GM13977 (cell line): ENCODE data around the gene GIMAP2.

Experiments used
- DNase-seq: peaks from one replicate; pipeline ENCODE4 v3.0.0; 2012; ENCODE audit warnings: low spot score
- in situ Hi-C: fragments of 300-500 bp; cut with MboI; formaldehyde crosslinking; loops from one replicate; pipeline ENCODE4 v1.12.0; 2022; ENCODE audit warnings: low sequenced_read_pairs, low pct_unique_long_range_greater_than_20kb, mixed read lengths, inconsistent platforms; ENCODE audit not compliant: unreplicated experiment
- TF ChIP-seq, protein P1 (sequence below): IDR thresholded peaks from 2 replicates; pipeline ENCODE4 v1.5.1; 2012; ENCODE audit warnings: mild to moderate bottlenecking, control low read depth; ENCODE audit not compliant: insufficient read depth; ENCODE audit errors: extremely low read depth, missing control alignments

The GIMAP2 gene

DNA sequence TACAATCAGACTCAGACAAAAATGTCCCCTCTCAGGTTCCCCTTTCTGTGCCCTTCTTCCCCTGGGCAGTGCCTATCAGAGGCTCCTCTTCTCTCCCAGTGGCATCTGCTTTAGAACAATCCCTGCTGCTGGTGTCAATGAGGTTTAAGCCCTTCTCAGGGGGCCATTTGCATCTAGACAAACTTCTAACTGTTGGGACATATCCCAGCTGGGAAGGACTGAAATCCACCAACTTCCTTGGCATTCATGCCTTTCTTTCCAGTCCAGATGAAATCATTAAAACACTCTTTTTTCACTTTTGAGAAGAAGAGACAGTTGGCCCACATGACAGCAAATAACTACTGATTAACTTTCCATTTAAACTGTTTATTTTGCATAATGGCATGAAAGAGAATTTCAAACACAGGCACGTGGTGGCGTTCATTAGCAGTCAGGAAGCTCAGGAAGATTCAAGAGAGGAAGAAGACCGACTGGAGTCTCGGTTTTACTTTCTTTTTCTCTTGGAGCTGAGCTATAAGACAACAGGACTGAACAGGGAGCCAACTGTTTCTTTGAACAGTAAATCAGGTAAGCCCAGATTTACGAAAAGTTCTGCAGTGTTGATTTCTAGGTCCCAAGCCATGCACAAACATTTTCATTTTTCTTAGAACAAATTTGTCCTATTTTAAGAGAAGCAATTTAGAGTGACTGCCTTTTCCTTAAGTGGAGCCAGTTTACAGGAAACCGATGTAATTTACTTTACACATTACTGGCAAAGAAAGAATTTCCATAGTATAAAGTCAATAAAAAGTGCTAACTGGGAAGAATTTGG is at the start of gene GIMAP2:
Gene GIMAP2 (plus strand): TSS at position 488 of the 811 bp plus-strand sequence. CDS start 1,354 bp downstream, outside the sequence.
- in situ Hi-C loops = no loop called here
- TF ChIP-seq, protein P1, sequence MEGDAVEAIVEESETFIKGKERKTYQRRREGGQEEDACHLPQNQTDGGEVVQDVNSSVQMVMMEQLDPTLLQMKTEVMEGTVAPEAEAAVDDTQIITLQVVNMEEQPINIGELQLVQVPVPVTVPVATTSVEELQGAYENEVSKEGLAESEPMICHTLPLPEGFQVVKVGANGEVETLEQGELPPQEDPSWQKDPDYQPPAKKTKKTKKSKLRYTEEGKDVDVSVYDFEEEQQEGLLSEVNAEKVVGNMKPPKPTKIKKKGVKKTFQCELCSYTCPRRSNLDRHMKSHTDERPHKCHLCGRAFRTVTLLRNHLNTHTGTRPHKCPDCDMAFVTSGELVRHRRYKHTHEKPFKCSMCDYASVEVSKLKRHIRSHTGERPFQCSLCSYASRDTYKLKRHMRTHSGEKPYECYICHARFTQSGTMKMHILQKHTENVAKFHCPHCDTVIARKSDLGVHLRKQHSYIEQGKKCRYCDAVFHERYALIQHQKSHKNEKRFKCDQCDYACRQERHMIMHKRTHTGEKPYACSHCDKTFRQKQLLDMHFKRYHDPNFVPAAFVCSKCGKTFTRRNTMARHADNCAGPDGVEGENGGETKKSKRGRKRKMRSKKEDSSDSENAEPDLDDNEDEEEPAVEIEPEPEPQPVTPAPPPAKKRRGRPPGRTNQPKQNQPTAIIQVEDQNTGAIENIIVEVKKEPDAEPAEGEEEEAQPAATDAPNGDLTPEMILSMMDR = peak; percentile 21
- peak; percentile 49 for DNase-seq

DNA sequence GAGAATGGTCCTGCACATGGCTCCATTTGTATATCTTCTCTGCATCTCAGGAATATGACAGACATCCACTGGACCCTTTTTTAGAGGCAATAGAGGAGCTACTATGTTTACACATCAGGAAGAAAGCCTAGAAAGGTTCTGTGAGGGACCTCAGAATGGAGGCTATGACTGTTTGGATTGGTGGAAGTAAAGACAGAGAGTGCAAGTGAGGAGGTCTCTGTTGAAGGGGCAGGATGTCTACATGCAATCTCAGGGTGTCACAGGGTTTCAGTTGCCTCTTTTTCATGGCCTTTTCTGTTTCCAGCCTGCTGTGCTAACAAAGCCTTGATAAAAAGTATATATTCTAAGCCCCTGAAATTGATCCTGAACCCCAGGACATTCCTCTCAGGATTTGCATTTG is 43.7 kb upstream of the GIMAP2 start:
- in situ Hi-C loops = no loop called here
- TF ChIP-seq, protein P1 = no peak
- no peak for DNase-seq

DNA sequence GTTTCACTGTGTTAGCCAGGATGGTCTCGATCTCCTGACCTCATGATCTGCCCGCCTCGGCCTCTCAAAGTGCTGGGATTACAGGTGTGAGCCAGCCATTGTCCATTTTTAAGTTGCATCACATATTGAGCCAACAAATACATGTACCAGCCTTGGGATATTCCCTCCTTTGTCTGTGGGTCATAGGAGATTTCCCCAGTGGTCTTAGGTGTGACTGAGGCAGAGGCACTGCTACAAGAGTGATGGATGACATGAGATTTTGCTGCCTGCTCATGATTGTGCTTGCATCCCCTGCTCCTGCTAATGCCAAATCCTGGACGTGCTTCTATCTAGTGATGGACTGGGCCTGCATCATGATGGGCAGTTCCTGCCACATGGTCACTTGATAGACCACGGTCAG is 42.6 kb upstream of the GIMAP2 start:
- TF ChIP-seq, protein P1 = no peak
- no peak for DNase-seq
- in situ Hi-C loops = no loop called here

DNA sequence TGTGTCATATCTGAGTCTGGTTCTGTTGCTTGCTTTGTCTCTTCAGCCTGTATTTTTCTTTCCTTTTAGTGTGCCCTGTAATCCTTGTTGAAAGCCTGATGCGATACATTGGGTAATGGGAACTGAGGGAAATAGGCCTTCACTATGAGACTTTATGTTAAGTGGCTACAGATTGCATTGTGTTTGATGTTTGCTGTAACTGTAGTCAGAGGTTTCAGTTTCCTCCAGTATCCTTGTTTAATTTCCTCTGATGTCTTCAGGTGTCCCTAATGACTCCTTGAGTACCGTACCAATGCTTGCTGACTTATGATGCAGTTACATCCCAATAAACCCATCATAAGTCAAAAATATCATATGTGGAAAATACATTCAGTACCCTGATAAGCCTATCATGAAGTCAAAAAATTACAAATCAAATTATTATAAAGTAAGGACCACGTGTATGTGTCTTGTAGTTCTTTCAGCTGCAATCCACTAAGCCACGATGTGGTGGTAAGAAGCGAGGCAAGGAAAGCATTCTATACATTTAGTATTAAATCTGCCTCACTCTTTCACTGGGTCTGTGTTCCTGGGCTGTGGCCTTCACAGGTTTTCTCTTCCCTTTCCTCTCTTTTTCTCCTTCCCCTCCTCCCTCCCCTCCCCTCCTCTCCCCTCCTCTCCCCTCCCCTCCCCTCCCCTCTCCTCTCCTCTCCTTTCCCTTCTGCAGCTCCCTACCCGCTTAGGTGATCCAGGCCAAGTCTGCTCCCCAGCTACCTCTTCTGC is 40.1 kb upstream of the GIMAP2 start:
- TF ChIP-seq, protein P1 = no peak
- no peak for DNase-seq
- in situ Hi-C loops = no loop called here

DNA sequence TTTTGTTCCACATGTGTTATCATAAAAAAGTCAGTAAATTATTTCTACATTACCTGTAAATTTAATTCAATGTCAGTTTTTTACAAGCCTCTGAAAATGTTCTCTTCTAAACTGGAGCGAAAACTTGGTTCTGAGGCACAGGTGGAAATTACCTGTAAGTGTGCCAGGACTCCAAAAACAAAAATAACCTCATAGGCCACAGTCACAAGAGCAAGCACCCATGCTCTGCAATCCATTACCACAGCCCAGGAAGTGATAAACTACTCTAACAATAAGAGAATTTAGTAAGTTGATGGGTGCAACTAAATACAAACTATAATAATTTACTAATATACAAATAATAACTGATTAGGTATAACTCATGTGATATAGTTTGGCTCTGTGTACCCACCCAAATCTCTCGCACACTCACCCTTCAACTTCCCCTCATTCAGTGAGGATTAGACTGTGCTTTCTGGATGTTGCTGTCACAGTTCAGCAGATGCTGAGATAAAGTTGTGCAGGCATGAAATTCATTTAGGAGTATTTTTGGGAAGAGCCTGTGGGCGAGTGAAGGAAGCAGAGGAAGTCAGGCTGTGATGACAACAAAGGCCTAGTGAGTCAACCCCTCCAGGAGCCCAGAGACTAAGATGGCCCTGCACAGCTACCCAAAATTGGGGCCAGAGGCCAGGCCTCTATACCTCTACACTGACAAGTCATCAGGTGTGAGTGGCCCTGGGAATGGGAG is 37.0 kb upstream of the GIMAP2 start:
- in situ Hi-C loops = no loop called here
- TF ChIP-seq, protein P1 = no peak
- DNase-seq = no peak

DNA sequence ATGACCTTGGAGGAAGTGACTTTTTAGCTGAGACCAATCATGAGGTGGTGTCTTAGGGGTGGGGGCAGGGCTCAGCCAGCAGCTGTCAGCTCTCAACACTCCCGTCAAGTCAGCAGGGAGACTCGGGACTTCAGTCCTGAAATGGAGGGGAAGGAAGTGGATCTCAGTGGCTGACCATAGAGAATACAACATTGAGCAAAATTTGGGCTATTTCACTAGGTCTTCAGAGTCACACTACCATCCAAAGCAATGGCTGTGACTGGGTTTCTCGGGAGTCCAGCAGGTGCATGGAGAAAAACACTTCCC is 36.5 kb upstream of the GIMAP2 start:
- no peak for DNase-seq
- in situ Hi-C loops = no loop called here
- TF ChIP-seq, protein P1 = no peak
